Measurements from ENCODE around the gene OPHN1.

DNA sequence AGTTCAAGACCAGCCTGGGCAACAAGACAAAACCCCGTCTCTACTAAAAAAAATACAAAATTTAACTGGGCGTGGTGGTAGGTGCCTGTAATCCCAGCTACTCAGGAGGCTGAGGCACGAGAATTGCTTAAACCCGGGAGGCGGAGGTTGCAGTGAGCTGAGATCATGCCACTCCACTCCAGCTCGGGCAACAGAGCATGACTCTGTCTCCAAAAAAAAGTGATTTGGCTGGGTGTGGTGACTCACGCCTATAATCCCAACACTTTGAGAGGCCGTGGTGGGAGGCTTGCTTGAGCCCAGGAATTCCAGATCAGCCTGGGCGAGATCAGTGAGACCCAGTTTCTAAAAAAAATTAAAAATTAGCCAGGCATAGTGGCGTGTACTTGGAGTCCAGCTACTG, 4.1 kb downstream of the OPHN1 start:
- TF ChIP-seq, protein P1, sequence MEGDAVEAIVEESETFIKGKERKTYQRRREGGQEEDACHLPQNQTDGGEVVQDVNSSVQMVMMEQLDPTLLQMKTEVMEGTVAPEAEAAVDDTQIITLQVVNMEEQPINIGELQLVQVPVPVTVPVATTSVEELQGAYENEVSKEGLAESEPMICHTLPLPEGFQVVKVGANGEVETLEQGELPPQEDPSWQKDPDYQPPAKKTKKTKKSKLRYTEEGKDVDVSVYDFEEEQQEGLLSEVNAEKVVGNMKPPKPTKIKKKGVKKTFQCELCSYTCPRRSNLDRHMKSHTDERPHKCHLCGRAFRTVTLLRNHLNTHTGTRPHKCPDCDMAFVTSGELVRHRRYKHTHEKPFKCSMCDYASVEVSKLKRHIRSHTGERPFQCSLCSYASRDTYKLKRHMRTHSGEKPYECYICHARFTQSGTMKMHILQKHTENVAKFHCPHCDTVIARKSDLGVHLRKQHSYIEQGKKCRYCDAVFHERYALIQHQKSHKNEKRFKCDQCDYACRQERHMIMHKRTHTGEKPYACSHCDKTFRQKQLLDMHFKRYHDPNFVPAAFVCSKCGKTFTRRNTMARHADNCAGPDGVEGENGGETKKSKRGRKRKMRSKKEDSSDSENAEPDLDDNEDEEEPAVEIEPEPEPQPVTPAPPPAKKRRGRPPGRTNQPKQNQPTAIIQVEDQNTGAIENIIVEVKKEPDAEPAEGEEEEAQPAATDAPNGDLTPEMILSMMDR (IDR thresholded peaks at IDR 0.05; ENCODE audit: low read length): no peak
- TF ChIP-seq EZH2 (optimal IDR thresholded peaks at IDR 0.05; ENCODE audit: low read depth, low read length): no peak

Data from MM.1S (cell line).